WTC11 (cell line): ENCODE measurements around the gene PLK2. TPM values are rescaled to one million over a fixed set of nuclear protein-coding genes. Genes with fewer than 3 reads are reported as not detected.

ENCODE experiments used
- ATAC-seq: fragments of 200-7000 bp; cut with Tn5 transposase; 2 replicates; pipeline ENCODE4 v1.10.0; 2021; ENCODE audit warnings: mild to moderate bottlenecking, moderate library complexity
- CTCF ChIA-PET: fragments of 300-600 bp; sonication (Branson Sonifier 250); formaldehyde crosslinking; loops from one replicate; lab custom pipeline; 2021; ENCODE audit warnings: antibody characterized with exemption; lab: Charles Lee
- POLR2A ChIA-PET: fragments of 350-600 bp; sonication (Branson Sonifier 250); formaldehyde crosslinking; loops from one replicate; lab custom pipeline; 2021; ENCODE audit warnings: antibody characterized with exemption; lab: Charles Lee
- DNase-seq: peaks from one replicate; pipeline ENCODE4 v3.0.0; 2021; ENCODE audit warnings: low spot score
- H3K27ac Mint-ChIP-seq: 2 replicates; pipeline ENCODE4 v1.8.0; 2021; ENCODE audit warnings: mixed read lengths
- H3K27me3 Mint-ChIP-seq: 2 replicates; pipeline ENCODE4 v1.8.0; 2021; ENCODE audit warnings: low read depth, mild to moderate bottlenecking, moderate library complexity, mixed read lengths
- H3K36me3 Mint-ChIP-seq: 2 replicates; pipeline ENCODE4 v1.8.0; 2021; ENCODE audit warnings: mixed read lengths
- H3K4me1 Mint-ChIP-seq: 2 replicates; pipeline ENCODE4 v1.8.0; 2022; ENCODE audit warnings: mixed read lengths
- H3K4me3 Mint-ChIP-seq: 2 replicates; pipeline ENCODE4 v1.8.0; 2021; ENCODE audit warnings: mild to moderate bottlenecking, moderate library complexity, mixed read lengths
- H3K9me3 Mint-ChIP-seq: 2 replicates; pipeline ENCODE4 v1.8.0; 2021; ENCODE audit warnings: mixed read lengths
- CREM ChIP-seq: sonication (generic); formaldehyde crosslinking; IDR thresholded peaks from 2 replicates; pipeline ENCODE4 v1.8.1; 2022; ENCODE audit warnings: mild to moderate bottlenecking, missing genetic modification reagents, moderate library complexity
- ELF4 ChIP-seq: sonication (generic); formaldehyde crosslinking; IDR thresholded peaks from 2 replicates; pipeline ENCODE4 v1.8.1; 2022; ENCODE audit warnings: low read depth, mild to moderate bottlenecking, moderate library complexity, missing genetic modification reagents
- FOXJ3 ChIP-seq: sonication (generic); formaldehyde crosslinking; IDR thresholded peaks from 2 replicates; pipeline ENCODE4 v1.9.0; 2021; ENCODE audit warnings: missing genetic modification reagents, mild to moderate bottlenecking, borderline replicate concordance
- FOXP1 ChIP-seq: sonication (generic); formaldehyde crosslinking; IDR thresholded peaks from 2 replicates; pipeline ENCODE4 v1.8.0; 2022; ENCODE audit warnings: missing genetic modification reagents, mild to moderate bottlenecking, moderate library complexity, borderline replicate concordance
- GABPB1 ChIP-seq: sonication (generic); formaldehyde crosslinking; IDR thresholded peaks from 2 replicates; pipeline ENCODE4 v1.8.1; 2023; ENCODE audit warnings: mild to moderate bottlenecking, missing genetic modification reagents
- HMGA2 ChIP-seq: fragments of 250-450 bp; sonication (Bioruptor Pico); IDR thresholded peaks from 2 replicates; pipeline ENCODE4 v1.4.0; 2021; ENCODE audit warnings: mild to moderate bottlenecking, moderate library complexity
- JAZF1 ChIP-seq: fragments of 250-450 bp; sonication (Bioruptor Pico); IDR thresholded peaks from 2 replicates; pipeline ENCODE4 v1.9.0; 2021; ENCODE audit warnings: moderate library complexity, mild to moderate bottlenecking, inconsistent platforms
- KAT7 ChIP-seq: sonication (generic); formaldehyde crosslinking; IDR thresholded peaks from 2 replicates; pipeline ENCODE4 v1.8.1; 2023; ENCODE audit warnings: missing genetic modification reagents, mild to moderate bottlenecking, borderline replicate concordance
- NR1H2 ChIP-seq: sonication (generic); formaldehyde crosslinking; IDR thresholded peaks from 2 replicates; pipeline ENCODE4 v1.9.0; 2021; ENCODE audit warnings: mild to moderate bottlenecking, moderate library complexity, missing genetic modification reagents
- ZNF219 ChIP-seq: sonication (generic); formaldehyde crosslinking; IDR thresholded peaks from 2 replicates; pipeline ENCODE4 v1.8.0; 2023; ENCODE audit warnings: missing genetic modification reagents, mild to moderate bottlenecking, borderline replicate concordance
- ZNF263 ChIP-seq: sonication (generic); formaldehyde crosslinking; IDR thresholded peaks from 2 replicates; pipeline ENCODE4 v1.8.1; 2022; ENCODE audit warnings: low read depth, mild to moderate bottlenecking, moderate library complexity, missing genetic modification reagents
- total RNA-seq: library from RNA; stranded (reverse); gene quantifications from 3 replicates; pipeline ENCODE4 v1.2.3, GENCODE V29; 2021
- TF ChIP-seq, protein P1 (sequence below): sonication (generic); formaldehyde crosslinking; IDR thresholded peaks from 2 replicates; pipeline ENCODE4 v1.8.0; 2022; ENCODE audit warnings: mild to moderate bottlenecking, missing genetic modification reagents
- TF ChIP-seq, protein P2 (sequence below): fragments of 200-600 bp; IDR thresholded peaks from 2 replicates; pipeline ENCODE4 v1.8.0; 2022; ENCODE audit warnings: antibody characterized with exemption
- TF ChIP-seq, protein P3 (sequence below): fragments of 250-450 bp; sonication (Bioruptor Pico); IDR thresholded peaks from 2 replicates; pipeline ENCODE4 v1.9.0; 2021; ENCODE audit warnings: mild to moderate bottlenecking
- TF ChIP-seq, protein P4 (sequence below): sonication (generic); formaldehyde crosslinking; IDR thresholded peaks from 2 replicates; pipeline ENCODE4 v1.8.1; 2023; ENCODE audit warnings: mild to moderate bottlenecking, missing genetic modification reagents, moderate library complexity
- TF ChIP-seq, protein P5 (sequence below): sonication (generic); formaldehyde crosslinking; IDR thresholded peaks from 2 replicates; pipeline ENCODE4 v1.8.1; 2022; ENCODE audit warnings: mild to moderate bottlenecking, missing genetic modification reagents, moderate library complexity, borderline replicate concordance
- TF ChIP-seq, protein P6 (sequence below): sonication (generic); formaldehyde crosslinking; IDR thresholded peaks from 2 replicates; pipeline ENCODE4 v1.8.0; 2022; ENCODE audit warnings: mild to moderate bottlenecking, missing genetic modification reagents
- TF ChIP-seq, protein P7 (sequence below): sonication (generic); formaldehyde crosslinking; IDR thresholded peaks from 2 replicates; pipeline ENCODE4 v1.8.1; 2023; ENCODE audit warnings: mild to moderate bottlenecking, missing genetic modification reagents, moderate library complexity
- TF ChIP-seq, protein P8 (sequence below): sonication (generic); formaldehyde crosslinking; IDR thresholded peaks from 2 replicates; pipeline ENCODE4 v1.8.0; 2023; ENCODE audit warnings: missing genetic modification reagents
- TF ChIP-seq, protein P9 (sequence below): sonication (generic); formaldehyde crosslinking; IDR thresholded peaks from 2 replicates; pipeline ENCODE4 v1.8.1; 2023; ENCODE audit warnings: mild to moderate bottlenecking, missing genetic modification reagents

Gene PLK2
- total RNA-seq, 1 experiment from 2014 or later: 37.1 TPM

DNA sequence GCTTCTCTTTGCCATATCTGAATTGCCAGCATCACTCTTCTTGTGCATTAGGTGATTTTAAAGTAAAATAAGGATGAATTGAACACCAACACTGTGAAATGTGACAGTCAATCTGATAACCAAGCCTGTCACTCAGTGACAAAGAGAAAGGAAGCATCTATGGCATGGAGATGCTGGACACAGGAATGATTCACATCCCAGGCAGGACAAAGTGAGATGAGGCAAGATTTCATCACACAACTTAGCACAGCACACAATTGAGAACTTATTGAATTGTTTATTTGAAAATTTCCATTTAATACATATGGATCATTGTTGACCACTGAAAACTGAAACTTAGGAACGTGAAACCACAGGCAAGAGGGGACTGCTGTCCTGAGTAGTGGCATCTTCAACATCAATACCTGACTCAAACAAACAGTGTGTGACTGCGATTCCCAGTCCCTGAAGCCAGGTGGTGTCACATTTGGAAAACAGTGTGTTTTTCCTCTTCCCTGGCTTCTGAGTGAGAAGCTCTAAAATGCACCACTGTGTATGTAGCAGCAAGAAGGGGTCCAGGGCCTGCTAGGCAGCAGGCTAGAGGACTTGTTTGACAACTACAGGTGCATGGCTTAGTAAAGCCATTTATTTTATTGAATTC, 42.0 kb upstream of the PLK2 start (continued):
- TF ChIP-seq, protein P1, sequence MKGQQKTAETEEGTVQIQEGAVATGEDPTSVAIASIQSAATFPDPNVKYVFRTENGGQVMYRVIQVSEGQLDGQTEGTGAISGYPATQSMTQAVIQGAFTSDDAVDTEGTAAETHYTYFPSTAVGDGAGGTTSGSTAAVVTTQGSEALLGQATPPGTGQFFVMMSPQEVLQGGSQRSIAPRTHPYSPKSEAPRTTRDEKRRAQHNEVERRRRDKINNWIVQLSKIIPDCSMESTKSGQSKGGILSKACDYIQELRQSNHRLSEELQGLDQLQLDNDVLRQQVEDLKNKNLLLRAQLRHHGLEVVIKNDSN (CRISPR knock-in tag): no peak
- no peak for TF ChIP-seq FOXJ3 (CRISPR knock-in tag)
- no peak for TF ChIP-seq ZNF219

DNA sequence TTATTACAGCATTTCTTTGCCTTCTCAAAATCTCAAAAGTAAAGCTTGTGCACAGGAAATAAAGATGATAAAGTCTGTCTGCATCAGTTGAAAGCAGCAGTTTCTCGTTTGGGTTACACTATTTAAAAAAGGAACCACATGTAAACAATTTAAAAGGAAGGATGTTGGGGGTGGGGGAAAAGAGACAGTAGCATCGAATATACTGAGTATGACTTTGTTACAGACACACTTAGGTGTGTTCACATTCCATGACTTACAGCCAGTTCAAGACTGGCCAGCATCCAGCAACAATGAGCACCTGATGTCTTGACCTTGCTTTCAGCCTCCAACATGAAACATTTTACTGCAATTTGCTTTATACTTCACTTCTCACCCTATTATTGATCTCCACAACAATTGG, 40.1 kb upstream of the PLK2 start:
- Mint-ChIP-seq H3K9me3 (no peaks in the 10 kb centered on the region), H3K4me1 (peaks cover 14% of the 10 kb centered on the region), H3K27ac (no peak overlapping the region), H3K36me3 (no peaks in the 10 kb centered on the region), H3K27me3 (no peaks in the 10 kb centered on the region; the same call in 1 of the 2 replicates), H3K4me3 (no peak overlapping the region)
- POLR2A ChIA-PET: no interaction called here
- ATAC-seq (no peak), DNase-seq (no peak)
- CTCF ChIA-PET: interaction anchor here (1.3 to 5.3 kb wide), 2 partner anchors 67 to 351 kb away, joined by 6 to 69 read pairs; no protein-coding TSS in a partner anchor
- TF ChIP-seq, protein P2, sequence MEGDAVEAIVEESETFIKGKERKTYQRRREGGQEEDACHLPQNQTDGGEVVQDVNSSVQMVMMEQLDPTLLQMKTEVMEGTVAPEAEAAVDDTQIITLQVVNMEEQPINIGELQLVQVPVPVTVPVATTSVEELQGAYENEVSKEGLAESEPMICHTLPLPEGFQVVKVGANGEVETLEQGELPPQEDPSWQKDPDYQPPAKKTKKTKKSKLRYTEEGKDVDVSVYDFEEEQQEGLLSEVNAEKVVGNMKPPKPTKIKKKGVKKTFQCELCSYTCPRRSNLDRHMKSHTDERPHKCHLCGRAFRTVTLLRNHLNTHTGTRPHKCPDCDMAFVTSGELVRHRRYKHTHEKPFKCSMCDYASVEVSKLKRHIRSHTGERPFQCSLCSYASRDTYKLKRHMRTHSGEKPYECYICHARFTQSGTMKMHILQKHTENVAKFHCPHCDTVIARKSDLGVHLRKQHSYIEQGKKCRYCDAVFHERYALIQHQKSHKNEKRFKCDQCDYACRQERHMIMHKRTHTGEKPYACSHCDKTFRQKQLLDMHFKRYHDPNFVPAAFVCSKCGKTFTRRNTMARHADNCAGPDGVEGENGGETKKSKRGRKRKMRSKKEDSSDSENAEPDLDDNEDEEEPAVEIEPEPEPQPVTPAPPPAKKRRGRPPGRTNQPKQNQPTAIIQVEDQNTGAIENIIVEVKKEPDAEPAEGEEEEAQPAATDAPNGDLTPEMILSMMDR: no peak
- TF ChIP-seq KAT7 (no peak), ZNF263 (no peak), HMGA2 (CRISPR knock-in tag) (no peak), FOXP1 (CRISPR knock-in tag) (no peak), GABPB1 (CRISPR knock-in tag) (no peak), ELF4 (CRISPR knock-in tag) (no peak), NR1H2 (no peak), CREM (CRISPR knock-in tag) (no peak), JAZF1 (CRISPR knock-in tag) (no peak)
- TF ChIP-seq, protein P3, sequence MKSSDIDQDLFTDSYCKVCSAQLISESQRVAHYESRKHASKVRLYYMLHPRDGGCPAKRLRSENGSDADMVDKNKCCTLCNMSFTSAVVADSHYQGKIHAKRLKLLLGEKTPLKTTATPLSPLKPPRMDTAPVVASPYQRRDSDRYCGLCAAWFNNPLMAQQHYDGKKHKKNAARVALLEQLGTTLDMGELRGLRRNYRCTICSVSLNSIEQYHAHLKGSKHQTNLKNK (CRISPR knock-in tag): no peak
- TF ChIP-seq, protein P4, sequence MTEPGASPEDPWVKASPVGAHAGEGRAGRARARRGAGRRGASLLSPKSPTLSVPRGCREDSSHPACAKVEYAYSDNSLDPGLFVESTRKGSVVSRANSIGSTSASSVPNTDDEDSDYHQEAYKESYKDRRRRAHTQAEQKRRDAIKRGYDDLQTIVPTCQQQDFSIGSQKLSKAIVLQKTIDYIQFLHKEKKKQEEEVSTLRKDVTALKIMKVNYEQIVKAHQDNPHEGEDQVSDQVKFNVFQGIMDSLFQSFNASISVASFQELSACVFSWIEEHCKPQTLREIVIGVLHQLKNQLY (CRISPR knock-in tag): no peak
- TF ChIP-seq, protein P5, sequence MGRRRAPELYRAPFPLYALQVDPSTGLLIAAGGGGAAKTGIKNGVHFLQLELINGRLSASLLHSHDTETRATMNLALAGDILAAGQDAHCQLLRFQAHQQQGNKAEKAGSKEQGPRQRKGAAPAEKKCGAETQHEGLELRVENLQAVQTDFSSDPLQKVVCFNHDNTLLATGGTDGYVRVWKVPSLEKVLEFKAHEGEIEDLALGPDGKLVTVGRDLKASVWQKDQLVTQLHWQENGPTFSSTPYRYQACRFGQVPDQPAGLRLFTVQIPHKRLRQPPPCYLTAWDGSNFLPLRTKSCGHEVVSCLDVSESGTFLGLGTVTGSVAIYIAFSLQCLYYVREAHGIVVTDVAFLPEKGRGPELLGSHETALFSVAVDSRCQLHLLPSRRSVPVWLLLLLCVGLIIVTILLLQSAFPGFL: no peak
- TF ChIP-seq, protein P6, sequence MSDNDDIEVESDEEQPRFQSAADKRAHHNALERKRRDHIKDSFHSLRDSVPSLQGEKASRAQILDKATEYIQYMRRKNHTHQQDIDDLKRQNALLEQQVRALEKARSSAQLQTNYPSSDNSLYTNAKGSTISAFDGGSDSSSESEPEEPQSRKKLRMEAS (CRISPR knock-in tag): no peak
- TF ChIP-seq, protein P7, sequence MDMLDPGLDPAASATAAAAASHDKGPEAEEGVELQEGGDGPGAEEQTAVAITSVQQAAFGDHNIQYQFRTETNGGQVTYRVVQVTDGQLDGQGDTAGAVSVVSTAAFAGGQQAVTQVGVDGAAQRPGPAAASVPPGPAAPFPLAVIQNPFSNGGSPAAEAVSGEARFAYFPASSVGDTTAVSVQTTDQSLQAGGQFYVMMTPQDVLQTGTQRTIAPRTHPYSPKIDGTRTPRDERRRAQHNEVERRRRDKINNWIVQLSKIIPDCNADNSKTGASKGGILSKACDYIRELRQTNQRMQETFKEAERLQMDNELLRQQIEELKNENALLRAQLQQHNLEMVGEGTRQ (CRISPR knock-in tag): no peak
- TF ChIP-seq, protein P8, sequence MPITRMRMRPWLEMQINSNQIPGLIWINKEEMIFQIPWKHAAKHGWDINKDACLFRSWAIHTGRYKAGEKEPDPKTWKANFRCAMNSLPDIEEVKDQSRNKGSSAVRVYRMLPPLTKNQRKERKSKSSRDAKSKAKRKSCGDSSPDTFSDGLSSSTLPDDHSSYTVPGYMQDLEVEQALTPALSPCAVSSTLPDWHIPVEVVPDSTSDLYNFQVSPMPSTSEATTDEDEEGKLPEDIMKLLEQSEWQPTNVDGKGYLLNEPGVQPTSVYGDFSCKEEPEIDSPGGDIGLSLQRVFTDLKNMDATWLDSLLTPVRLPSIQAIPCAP (CRISPR knock-in tag): no peak
- TF ChIP-seq, protein P9, sequence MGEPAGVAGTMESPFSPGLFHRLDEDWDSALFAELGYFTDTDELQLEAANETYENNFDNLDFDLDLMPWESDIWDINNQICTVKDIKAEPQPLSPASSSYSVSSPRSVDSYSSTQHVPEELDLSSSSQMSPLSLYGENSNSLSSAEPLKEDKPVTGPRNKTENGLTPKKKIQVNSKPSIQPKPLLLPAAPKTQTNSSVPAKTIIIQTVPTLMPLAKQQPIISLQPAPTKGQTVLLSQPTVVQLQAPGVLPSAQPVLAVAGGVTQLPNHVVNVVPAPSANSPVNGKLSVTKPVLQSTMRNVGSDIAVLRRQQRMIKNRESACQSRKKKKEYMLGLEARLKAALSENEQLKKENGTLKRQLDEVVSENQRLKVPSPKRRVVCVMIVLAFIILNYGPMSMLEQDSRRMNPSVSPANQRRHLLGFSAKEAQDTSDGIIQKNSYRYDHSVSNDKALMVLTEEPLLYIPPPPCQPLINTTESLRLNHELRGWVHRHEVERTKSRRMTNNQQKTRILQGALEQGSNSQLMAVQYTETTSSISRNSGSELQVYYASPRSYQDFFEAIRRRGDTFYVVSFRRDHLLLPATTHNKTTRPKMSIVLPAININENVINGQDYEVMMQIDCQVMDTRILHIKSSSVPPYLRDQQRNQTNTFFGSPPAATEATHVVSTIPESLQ: no peak
